ENCODE data around the gene KCNJ6.
"Not testable (repeated sequence)": the region's sequence is repeated elsewhere in the genome, so short reads cannot be mapped to it uniquely, and the experiment has no call there.

The KCNJ6 gene

DNA sequence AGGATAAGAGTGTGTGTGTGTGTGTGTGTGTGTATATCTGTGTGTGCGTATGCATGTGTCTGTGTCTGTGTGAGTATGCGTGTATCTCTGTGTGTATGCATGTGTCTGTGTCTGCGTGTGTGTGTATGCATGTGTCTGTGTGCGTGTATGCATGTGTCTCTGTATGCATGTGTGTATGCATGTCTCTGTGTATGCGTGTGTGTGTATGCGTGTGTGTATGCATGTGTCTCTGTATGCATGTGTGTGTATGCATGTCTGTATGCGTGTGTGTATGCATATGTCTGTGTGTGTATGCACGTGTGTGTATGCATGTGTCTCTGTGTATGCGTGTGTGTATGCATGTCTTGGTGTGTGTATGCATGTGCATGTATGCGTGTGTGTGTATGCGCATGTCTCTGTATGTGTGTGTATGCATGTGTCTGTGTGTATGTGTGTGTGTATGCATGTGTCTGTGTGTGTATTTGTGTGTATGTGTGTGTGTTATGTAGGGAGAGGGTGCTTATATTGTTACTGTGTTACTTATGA is 301.8 kb downstream of the KCNJ6 start:
- no peak for DNase-seq (ENCODE audit: low read depth in 1 of 2, low spot score in 1 of 2)

DNA sequence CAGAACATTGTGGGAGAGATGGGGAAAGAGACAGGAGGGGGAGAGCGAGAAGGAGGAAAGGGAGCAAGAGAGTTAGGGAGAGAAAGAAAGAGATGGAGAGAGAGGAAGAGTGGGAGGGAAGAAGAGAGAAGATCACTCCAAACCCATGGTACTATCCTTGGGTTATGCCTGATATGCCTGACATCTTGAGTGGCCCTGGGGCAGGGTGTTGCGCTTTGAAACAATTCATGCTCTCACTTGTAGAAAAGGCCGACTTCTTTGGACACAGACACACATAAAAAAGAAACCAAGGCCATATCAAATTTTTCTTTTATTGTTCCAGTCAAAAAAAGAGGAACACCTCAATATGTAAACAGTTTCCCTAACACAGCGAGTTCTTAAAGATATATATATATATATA is 309.2 kb downstream of the KCNJ6 start:
- no peak for DNase-seq (ENCODE audit: low read depth in 1 of 2, low spot score in 1 of 2)

DNA sequence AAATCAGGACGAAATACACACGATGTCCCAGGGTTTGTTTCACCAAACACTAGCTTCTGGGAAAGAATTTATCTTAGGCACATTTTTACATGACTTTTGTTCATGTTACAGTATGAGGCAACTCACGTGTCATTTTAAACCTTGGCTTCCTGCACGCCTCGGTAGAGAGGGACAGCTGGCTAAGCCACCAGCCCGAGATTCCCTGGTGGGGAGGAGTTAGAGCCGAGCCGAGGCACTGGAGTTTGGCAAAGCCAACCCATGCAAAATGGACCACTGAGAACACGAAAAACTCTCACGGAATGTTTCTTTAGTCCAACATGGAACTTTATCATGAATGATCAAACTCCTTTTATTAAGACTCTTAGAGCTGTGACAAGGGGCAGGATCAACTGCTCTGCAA is 309.7 kb downstream of the KCNJ6 start:
- DNase-seq (ENCODE audit: low read depth in 1 of 2, low spot score in 1 of 2) = no peak

DNA sequence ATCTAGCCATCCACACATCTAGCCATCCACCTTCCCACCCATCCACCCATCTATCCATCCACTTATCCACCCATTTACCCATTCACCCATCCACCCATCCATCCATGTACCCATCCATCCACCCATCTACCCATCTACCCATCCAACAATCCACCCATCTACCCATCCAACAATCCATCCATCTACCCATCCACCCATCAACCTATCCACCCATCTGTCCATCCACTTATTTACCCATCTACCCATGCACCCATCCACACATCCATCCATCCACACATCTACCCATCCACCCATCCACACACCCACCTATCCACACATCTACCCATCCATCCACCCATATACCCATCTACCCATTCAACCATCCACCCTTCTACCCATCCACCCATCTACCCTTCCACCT is 311.3 kb downstream of the KCNJ6 start:
- DNase-seq (ENCODE audit: low read depth in 1 of 2, low spot score in 1 of 2) = no peak

DNA sequence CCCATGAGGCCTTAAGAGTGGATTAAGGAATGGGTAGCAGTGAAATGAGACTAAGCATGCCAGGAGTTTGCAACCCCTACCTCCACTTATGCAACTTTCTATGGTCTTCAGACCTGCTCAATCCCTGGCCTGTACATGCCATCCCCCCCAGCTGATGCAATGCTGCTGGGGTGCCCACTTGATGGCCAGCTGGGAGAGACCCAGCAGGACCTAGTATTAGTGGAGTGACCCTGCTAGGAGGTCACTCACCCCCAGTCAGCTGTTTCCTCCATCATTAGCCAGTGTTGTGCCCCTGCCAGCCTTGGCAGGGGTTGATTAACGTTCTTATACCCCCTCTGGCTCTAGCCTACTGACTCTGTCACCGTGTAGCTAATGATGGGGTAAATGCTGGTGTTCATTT is 313.1 kb downstream of the KCNJ6 start:
- no peak for DNase-seq (ENCODE audit: low read depth in 1 of 2, low spot score in 1 of 2)

GRCh38 chr21:37601915-37602314 is 314.3 kb downstream of the KCNJ6 start:
- no peak for DNase-seq (ENCODE audit: low read depth in 1 of 2, low spot score in 1 of 2)

DNA sequence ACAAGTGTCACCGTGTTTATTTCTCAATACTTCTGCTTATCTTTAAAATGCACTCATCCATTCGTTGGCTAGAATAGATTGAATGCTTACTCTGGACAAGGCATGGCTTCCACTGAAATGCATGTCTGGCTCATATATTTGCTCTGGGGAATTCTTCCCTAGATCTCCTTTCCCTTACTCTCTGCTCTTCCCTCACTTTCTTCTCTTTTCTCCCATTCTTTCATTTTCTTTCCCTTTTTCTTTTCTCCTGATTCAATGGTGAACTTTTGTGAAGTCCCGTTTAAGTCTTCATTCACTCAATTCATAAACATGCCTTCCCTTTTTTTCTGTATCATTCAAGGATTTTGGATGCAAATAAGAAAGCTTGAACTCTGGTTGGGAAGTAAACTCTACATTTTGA is 315.2 kb downstream of the KCNJ6 start:
- DNase-seq (ENCODE audit: low read depth in 1 of 2, low spot score in 1 of 2) = no peak

DNA sequence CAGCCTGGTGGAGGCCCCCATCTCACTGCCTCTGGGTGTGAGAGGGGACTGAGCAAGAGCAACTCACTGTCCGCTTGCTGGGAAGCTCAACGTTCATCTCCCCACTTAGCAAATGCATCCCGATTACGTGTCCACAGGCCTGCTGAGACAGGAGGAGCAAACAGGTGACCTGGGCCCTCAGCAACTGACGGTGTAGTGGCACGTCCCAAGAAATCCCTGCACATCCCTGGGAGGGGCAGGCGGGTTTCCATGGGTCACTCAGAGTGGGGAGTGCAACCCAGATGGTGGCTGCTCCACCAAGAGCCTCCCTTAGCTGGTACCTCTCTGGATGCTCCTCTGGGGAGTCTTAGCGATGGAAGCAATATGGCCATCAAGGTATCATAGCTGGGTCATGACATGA is 320.3 kb downstream of the KCNJ6 start:
- DNase-seq (ENCODE audit: low read depth in 1 of 2, low spot score in 1 of 2) = no peak

GRCh38 chr21:37594472-37594951 is 321.7 kb downstream of the KCNJ6 start:
- DNase-seq (ENCODE audit: low read depth in 1 of 2, low spot score in 1 of 2) = no peak

DNA sequence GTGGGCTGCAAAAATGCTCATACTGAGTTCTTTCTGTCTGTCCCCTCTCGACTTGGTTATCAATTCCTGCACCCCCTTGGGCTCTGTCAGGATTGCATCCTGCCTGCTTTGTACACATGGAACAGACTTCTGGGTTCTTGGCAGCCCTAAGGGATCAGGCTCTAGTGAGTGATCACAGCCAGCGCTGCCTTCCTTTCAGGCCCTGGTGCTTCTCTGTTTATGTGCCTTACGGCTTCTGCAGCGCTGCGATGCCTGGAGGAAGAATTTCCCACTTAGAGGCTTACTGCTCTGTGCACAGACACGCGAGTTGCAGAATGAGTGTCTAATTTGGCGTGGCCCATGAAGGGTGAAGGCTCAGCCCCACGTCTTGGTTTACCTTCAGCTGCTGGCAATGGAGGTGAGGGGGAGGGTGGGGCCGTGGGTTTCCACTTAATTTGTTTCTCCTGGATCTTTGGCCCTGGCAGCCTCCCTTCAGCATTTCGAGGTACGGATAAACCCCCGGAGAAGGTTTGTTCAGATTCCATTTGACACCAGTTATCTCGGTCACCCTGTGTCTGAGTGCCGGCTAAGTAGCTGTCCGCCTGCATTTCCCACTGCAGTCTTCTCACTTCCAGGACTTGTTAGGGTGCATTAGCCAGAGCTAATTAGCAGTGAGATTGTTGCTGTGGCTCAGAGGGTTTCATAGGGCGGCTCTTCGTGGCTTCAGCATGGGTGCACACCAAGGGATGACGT is 322.4 kb downstream of the KCNJ6 start:
- no peak for DNase-seq (ENCODE audit: low read depth in 1 of 2, low spot score in 1 of 2)

- DNase-seq (ENCODE audit: low read depth in 1 of 2, low spot score in 1 of 2) = no peak
These were observed 323.2 kb downstream of the KCNJ6 start for GRCh38 chr21:37593015-37593414.

- DNase-seq (ENCODE audit: low read depth in 1 of 2, low spot score in 1 of 2) = no peak
These were observed 323.8 kb downstream of the KCNJ6 start for GRCh38 chr21:37592496-37592895.

DNA sequence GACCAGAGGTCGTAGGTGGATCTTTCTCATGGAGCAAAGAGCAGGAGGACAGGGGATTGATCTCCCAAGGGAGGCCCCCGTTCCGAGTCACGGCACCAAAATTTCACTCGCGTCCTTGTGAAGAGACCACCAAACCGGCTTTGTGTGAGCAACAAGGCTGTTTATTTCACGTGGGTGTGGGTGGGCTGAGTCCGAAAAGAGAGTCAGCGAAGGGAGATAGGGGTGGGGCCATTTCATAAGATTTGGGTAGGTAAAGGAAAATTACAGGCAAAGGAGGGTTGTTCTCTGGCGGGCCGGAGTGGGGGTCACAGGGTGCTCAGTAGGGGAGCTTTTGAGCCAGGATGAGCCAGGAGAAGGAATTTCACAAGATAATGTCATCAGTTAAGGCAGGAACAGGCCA is 324.3 kb downstream of the KCNJ6 start:
- DNase-seq (ENCODE audit: low read depth in 1 of 2, low spot score in 1 of 2) = not testable (repeated sequence)

DNA sequence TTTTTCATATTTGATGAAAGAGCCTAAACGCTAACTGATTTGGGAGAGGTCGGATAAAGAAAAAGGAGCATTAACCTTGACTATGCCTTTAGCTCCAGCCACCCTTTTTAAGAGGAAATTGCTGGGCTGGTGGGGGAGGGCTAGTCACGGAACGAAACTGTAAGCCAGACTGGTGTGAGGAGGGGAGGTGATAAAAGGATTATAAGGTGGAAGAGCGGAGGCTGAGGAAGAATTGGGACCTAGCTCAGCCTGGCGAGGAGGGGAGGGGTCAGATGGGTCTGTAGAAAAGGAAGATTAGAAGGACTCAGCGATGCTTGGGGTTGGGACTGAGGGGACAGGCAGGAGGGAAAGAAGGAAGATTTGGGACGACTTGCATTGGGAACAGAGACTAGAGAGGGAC is 325.4 kb downstream of the KCNJ6 start:
- not testable (repeated sequence) for DNase-seq (ENCODE audit: low read depth in 1 of 2, low spot score in 1 of 2)

DNA sequence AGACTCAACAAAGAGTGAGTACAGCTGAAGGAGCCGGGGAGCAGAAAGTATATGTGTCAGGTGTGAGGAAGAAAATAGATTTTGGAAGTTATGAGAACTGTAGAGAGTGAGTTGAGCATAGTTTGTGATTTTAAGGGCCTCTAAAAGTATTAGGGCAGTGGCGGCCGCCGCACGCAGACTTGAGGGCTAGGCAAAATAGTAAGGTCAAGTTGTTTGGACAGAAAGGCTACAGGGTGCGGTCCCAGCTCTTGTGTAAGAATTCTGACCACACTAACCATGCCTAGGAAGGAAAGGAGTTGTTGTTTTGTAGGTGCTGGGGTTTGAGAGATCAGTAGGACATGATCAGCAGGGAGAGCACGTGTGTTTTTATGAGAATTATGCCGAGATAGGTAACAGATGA is 327.6 kb downstream of the KCNJ6 start:
- DNase-seq (ENCODE audit: low read depth in 1 of 2, low spot score in 1 of 2) = not testable (repeated sequence)

- no peak for DNase-seq (ENCODE audit: low read depth in 1 of 2, low spot score in 1 of 2)
These were observed 328.6 kb downstream of the KCNJ6 start for GRCh38 chr21:37587635-37588177.

- no peak for DNase-seq (ENCODE audit: low read depth in 1 of 2, low spot score in 1 of 2)
These were observed 329.1 kb downstream of the KCNJ6 start for GRCh38 chr21:37587203-37587602.

- no peak for DNase-seq (ENCODE audit: low read depth in 1 of 2, low spot score in 1 of 2)
These were observed 333.7 kb downstream of the KCNJ6 start for GRCh38 chr21:37582590-37582989.

DNA sequence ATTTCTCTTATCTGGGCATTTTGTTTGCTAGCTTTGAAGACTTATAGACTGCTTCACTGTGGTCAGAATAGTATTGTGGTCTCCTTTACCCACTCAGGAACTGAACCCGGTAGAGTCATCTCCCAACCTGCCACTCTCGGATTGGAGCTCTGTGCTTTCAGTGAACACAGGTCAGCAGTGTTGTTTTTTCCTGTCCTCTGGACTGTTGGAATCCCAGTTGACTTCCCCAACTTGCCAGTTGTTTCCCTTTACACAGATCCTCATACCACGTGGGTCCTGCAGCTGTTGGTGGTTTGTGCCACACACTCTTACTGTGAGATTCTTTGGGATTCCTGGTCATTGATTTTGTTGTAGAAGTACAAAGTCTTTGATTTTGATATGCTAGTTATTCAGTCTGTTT is 335.6 kb downstream of the KCNJ6 start:
- no peak for DNase-seq (ENCODE audit: low read depth in 1 of 2, low spot score in 1 of 2)

- DNase-seq (ENCODE audit: low read depth in 1 of 2, low spot score in 1 of 2) = no peak
These were observed 336.9 kb downstream of the KCNJ6 start for GRCh38 chr21:37579356-37579755.

DNA sequence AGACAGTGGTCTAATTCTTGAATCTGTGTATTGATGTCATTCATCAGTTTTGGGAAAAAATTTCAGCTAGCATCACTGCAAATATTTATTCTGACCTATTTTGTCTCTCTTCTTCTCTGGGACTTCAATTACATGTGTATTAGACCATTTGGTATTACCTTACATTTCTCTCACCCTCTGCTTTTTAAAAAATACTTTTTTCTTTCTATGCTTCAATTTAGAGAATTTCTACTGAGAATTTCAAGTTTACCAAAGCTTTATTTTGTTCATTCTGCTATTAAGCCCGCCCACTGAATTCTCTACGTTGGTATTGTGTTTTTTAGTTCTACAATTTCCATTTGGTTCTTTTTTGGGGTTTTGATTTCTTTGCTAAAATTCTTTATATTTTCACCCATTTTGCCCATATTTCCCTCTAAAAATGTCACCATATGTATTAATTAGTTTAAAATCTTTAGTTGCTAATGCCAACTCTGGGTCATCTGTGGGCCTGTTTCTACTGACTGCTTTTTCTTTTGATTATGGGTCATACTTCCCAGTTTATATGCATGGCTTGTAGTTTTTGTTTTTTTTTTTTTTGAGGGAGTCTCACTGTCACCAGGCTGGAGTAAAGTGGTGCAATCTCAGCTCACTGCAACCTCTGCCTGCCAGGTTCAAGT is 337.7 kb downstream of the KCNJ6 start:
- no peak for DNase-seq (ENCODE audit: low read depth in 1 of 2, low spot score in 1 of 2)

DNA sequence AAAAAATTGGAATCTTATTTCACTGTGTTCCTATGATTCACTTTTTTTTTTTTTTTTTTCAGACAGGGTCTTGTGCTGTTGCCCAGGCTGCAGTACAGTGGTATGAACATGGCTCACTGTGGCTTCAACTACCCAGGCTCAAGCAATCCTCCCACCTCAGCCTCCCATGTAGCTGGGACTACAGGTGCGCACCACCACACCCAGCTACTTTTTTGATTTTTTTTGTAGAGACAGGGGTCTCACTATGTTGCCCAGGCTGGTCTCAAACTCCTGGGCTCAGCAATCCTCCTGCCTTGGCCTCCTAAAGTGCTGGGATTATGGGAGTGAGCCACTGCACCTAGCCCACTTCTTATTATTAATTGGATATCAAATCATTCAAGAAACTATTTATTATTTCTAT is 339.3 kb downstream of the KCNJ6 start:
- not testable (repeated sequence) for DNase-seq (ENCODE audit: low read depth in 1 of 2, low spot score in 1 of 2)
